Gastrocnemius medialis (tissue), 4 donors: ENCODE measurements around the gene ANKRD63.

Experiments used
- CTCF ChIP-seq, 5 experiments: fragments of 450-650 bp in 3 of 5; fragments of 200-600 bp in 2 of 5; sonication (generic) in 2 of 5; IDR thresholded peaks in 4 of 5; conservative IDR thresholded peaks in 1 of 5; 1 replicate in 4 of 5; 2 replicates in 1 of 5; pipeline ENCODE4 v1.5.1; 2016 to 2019; ENCODE audit warnings: antibody characterized with exemption in 5 of 5, mild to moderate bottlenecking in 3 of 5, moderate library complexity in 3 of 5
- POLR2A ChIP-seq, 2 donors: fragments of 450-650 bp; IDR thresholded peaks; one replicate each; pipeline ENCODE4 v1.6.1; 2017; ENCODE audit warnings: antibody characterized with exemption in 2 of 2, mild to moderate bottlenecking in 2 of 2, moderate library complexity in 2 of 2

GRCh38 chr15:40239693-40240618, 42.9 kb downstream of the ANKRD63 start:
- TF ChIP-seq CTCF (IDR thresholded peaks at IDR 0.05 in 4 of 5, conservative IDR thresholded peaks at IDR 0.05 in 1 of 5) (no peak), POLR2A (IDR thresholded peaks at IDR 0.05) (no peak)
